GM12864 (cell line): ENCODE data around the gene GSG1L2.

Source experiments
- DNase-seq: peaks from one replicate; pipeline ENCODE4 v3.0.0-alpha.2; 2011; ENCODE audit warnings: low read depth
- H3K4me3 ChIP-seq: 2 replicates; pipeline ENCODE4 v1.5.1; 2011; ENCODE audit warnings: mild to moderate bottlenecking, low read depth, low read length, control low read depth
- CTCF ChIP-seq: IDR thresholded peaks from 2 replicates; pipeline ENCODE4 v1.5.1; 2011; ENCODE audit warnings: low read depth, mild to moderate bottlenecking, moderate library complexity, low read length, control low read depth, inconsistent platforms; ENCODE audit errors: missing control alignments

Gene GSG1L2

GRCh38 chr17:9780552-9780951 is 41.3 kb downstream of the GSG1L2 start:
- TF ChIP-seq CTCF: no peak
- no peak overlapping the region for H3K4me3 ChIP-seq
- DNase-seq: no peak

- no peak for DNase-seq
- no peak for TF ChIP-seq CTCF
- no peak overlapping the region for H3K4me3 ChIP-seq
Measured at GRCh38 chr17:9776911-9777310, 45.0 kb downstream of the GSG1L2 start.

GRCh38 chr17:9772658-9773057 is 49.2 kb downstream of the GSG1L2 start:
- DNase-seq: no peak
- H3K4me3 ChIP-seq: no peak overlapping the region
- TF ChIP-seq CTCF: no peak

GRCh38 chr17:9771465-9771864 is 50.4 kb downstream of the GSG1L2 start:
- no peak for DNase-seq
- no peak overlapping the region for H3K4me3 ChIP-seq
- no peak for TF ChIP-seq CTCF

- no peak overlapping the region for H3K4me3 ChIP-seq
- no peak for TF ChIP-seq CTCF
- no peak for DNase-seq
Measured at GRCh38 chr17:9769036-9769695, 52.7 kb downstream of the GSG1L2 start.

- no peak for TF ChIP-seq CTCF
- DNase-seq: no peak
- H3K4me3 ChIP-seq: no peak overlapping the region
Measured at GRCh38 chr17:9768381-9768934, 53.4 kb downstream of the GSG1L2 start.

- no peak for TF ChIP-seq CTCF
- no peak for DNase-seq
- H3K4me3 ChIP-seq: no peak overlapping the region
Measured at GRCh38 chr17:9767432-9767991, 54.4 kb downstream of the GSG1L2 start.
